Measurements from ENCODE around the gene INPPL1. TPM values are rescaled to one million over a fixed set of nuclear protein-coding genes. Genes with fewer than 3 reads are reported as not detected.

The INPPL1 gene
- polyA plus RNA-seq, 1 donor (not counting 4 experiments of a cell fraction or from before 2014, with no cell fraction given), result 44.0 TPM

DNA sequence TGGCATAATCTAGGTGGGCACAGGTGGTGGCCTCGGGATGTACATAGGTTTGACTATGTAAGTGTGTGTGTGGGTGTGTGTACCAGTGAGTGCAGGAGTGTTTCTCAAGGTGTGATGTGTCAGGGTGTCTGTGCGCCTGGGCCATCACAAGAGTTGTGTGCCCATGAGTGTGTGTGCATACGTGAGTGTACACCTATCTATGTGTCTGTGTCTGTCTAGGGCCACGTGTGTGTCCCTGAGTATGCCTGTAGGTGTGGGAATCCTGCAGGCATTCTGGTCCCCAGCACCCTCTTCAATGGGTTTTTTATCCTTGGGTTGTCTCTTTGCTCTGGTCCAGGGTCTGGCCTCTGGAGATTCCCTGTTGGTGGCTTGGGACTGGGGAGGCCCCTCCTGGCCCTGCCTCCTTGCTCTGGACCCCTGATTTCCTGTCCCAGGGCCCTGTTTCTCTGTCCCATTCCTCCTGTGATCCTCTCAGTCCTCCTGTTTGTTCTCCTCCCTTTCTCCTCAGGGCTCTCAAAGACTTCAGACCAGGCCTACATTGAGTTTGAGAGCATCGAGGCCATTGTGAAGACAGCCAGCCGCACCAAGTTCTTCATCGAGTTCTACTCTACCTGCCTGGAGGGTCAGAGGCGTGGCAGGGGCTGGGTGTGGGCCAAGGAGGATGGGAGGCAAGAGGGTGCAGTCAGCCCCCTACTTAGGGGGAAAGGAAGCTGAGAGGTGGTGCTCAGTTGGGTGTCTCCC is 9.4 kb downstream of the INPPL1 start:
- dilution Hi-C loops (cut with MboI; ENCODE audit: extremely low pct_ligation_motif_present, low sequenced_read_pairs), result no loop called here
- no peak overlapping the region for H3K4me2 ChIP-seq (ENCODE audit: control insufficient read depth, extremely low read depth, insufficient read depth, low read depth, low read length)
- H4K20me1 ChIP-seq (ENCODE audit: control insufficient read depth, extremely low read depth, insufficient read depth, low read length), result peaks cover 4% of the 10 kb centered on the region
- H2AFZ ChIP-seq (ENCODE audit: control insufficient read depth, low read length), result no peak overlapping the region
- H3K9me3 ChIP-seq (ENCODE audit: control insufficient read depth, low read depth, low read length), result no peaks in the 10 kb centered on the region
- peaks cover 3% of the 10 kb centered on the region for H3K4me1 ChIP-seq (ENCODE audit: control insufficient read depth, extremely low read depth, insufficient read depth, low read length)
- no peak for FAIRE-seq
- no peak overlapping the region for H3K27ac ChIP-seq (ENCODE audit: control insufficient read depth, insufficient read depth, low read length)
- H3K9ac ChIP-seq (ENCODE audit: control insufficient read depth, extremely low read depth, insufficient read depth, low read length), result no peak overlapping the region
- TF ChIP-seq, protein P1, sequence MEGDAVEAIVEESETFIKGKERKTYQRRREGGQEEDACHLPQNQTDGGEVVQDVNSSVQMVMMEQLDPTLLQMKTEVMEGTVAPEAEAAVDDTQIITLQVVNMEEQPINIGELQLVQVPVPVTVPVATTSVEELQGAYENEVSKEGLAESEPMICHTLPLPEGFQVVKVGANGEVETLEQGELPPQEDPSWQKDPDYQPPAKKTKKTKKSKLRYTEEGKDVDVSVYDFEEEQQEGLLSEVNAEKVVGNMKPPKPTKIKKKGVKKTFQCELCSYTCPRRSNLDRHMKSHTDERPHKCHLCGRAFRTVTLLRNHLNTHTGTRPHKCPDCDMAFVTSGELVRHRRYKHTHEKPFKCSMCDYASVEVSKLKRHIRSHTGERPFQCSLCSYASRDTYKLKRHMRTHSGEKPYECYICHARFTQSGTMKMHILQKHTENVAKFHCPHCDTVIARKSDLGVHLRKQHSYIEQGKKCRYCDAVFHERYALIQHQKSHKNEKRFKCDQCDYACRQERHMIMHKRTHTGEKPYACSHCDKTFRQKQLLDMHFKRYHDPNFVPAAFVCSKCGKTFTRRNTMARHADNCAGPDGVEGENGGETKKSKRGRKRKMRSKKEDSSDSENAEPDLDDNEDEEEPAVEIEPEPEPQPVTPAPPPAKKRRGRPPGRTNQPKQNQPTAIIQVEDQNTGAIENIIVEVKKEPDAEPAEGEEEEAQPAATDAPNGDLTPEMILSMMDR (optimal IDR thresholded peaks at IDR 0.05 in 1 of 3, IDR thresholded peaks at IDR 0.05 in 1 of 3, conservative IDR thresholded peaks at IDR 0.05 in 1 of 3; ENCODE audit: extremely low read depth in 1 of 3, insufficient read depth in 2 of 3, low read length in 3 of 3), result no peak
- H3K27me3 ChIP-seq (ENCODE audit: control insufficient read depth, extremely low read depth, insufficient read depth, low read length), result no peaks in the 10 kb centered on the region
- no peak overlapping the region for H3K4me3 ChIP-seq (ENCODE audit: control insufficient read depth in 2 of 3, extremely low read depth in 1 of 3, insufficient read depth in 2 of 3, low read depth in 1 of 3, low read length in 3 of 3)
- peaks cover 3% of the 10 kb centered on the region for H3K79me2 ChIP-seq (ENCODE audit: control insufficient read depth, insufficient read depth, low read length)
- H3K36me3 ChIP-seq (ENCODE audit: control insufficient read depth in 2 of 2, extremely low read depth in 1 of 2, insufficient read depth in 2 of 2, low read length in 2 of 2), result peaks cover 60 to 67% of the 10 kb centered on the region in 2 experiments
- no peak for DNase-seq (ENCODE audit: low read depth, low spot score)
- no peaks in the 10 kb centered on the region for H3K9me1 ChIP-seq (ENCODE audit: control insufficient read depth, extremely low read depth, insufficient read depth, low read length)

DNA sequence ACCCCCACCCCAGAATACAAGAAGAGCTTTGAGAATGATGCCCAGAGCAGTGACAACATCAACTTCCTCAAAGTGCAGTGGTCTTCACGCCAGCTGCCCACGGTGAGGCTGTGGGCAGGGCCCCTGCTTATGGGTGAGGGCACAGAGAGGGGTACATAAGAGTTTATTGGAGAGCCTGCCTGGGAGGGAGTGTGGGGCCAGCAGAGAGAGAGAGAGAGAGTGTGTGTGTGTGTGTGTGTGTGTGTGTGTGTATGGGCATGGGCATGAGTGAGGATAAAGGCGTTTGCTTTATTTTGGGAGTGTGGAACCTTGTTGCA is 9.9 kb downstream of the INPPL1 start:
- DNase-seq (ENCODE audit: low read depth, low spot score), result no peak
- peaks cover 5% of the 10 kb centered on the region for H3K4me1 ChIP-seq (ENCODE audit: control insufficient read depth, extremely low read depth, insufficient read depth, low read length)
- no peak overlapping the region for H3K27ac ChIP-seq (ENCODE audit: control insufficient read depth, insufficient read depth, low read length)
- no peaks in the 10 kb centered on the region for H3K9me3 ChIP-seq (ENCODE audit: control insufficient read depth, low read depth, low read length)
- peaks cover 55 to 62% of the 10 kb centered on the region in 2 experiments for H3K36me3 ChIP-seq (ENCODE audit: control insufficient read depth in 2 of 2, extremely low read depth in 1 of 2, insufficient read depth in 2 of 2, low read length in 2 of 2)
- TF ChIP-seq, protein P1 (optimal IDR thresholded peaks at IDR 0.05 in 1 of 3, IDR thresholded peaks at IDR 0.05 in 1 of 3, conservative IDR thresholded peaks at IDR 0.05 in 1 of 3; ENCODE audit: extremely low read depth in 1 of 3, insufficient read depth in 2 of 3, low read length in 3 of 3), result no peak
- TF ChIP-seq EZH2 (IDR thresholded peaks at IDR 0.05; ENCODE audit: low read length), result no peak
- no peaks in the 10 kb centered on the region for H3K79me2 ChIP-seq (ENCODE audit: control insufficient read depth, insufficient read depth, low read length)
- H2AFZ ChIP-seq (ENCODE audit: control insufficient read depth, low read length), result no peak overlapping the region
- H3K4me3 ChIP-seq (ENCODE audit: control insufficient read depth in 2 of 3, extremely low read depth in 1 of 3, insufficient read depth in 2 of 3, low read depth in 1 of 3, low read length in 3 of 3), result no peak overlapping the region
- peaks cover 2% of the 10 kb centered on the region for H3K27me3 ChIP-seq (ENCODE audit: control insufficient read depth, extremely low read depth, insufficient read depth, low read length)
- no peak overlapping the region for H3K9ac ChIP-seq (ENCODE audit: control insufficient read depth, extremely low read depth, insufficient read depth, low read length)
- H3K4me2 ChIP-seq (ENCODE audit: control insufficient read depth, extremely low read depth, insufficient read depth, low read depth, low read length), result no peak overlapping the region
- FAIRE-seq, result no peak
- dilution Hi-C loops (cut with MboI; ENCODE audit: extremely low pct_ligation_motif_present, low sequenced_read_pairs), result no loop called here
- peaks cover 4% of the 10 kb centered on the region for H4K20me1 ChIP-seq (ENCODE audit: control insufficient read depth, extremely low read depth, insufficient read depth, low read length)
- H3K9me1 ChIP-seq (ENCODE audit: control insufficient read depth, extremely low read depth, insufficient read depth, low read length), result no peaks in the 10 kb centered on the region
